ENCODE measurements around the gene RHBDL2.
"Not testable (repeated sequence)": the region's sequence is repeated elsewhere in the genome, so short reads cannot be mapped to it uniquely, and the experiment has no call there.

Gene RHBDL2, protein sequence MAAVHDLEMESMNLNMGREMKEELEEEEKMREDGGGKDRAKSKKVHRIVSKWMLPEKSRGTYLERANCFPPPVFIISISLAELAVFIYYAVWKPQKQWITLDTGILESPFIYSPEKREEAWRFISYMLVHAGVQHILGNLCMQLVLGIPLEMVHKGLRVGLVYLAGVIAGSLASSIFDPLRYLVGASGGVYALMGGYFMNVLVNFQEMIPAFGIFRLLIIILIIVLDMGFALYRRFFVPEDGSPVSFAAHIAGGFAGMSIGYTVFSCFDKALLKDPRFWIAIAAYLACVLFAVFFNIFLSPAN
- total RNA-seq: 0 to 0.13 (median 0) reads per million in 9 experiments

DNA sequence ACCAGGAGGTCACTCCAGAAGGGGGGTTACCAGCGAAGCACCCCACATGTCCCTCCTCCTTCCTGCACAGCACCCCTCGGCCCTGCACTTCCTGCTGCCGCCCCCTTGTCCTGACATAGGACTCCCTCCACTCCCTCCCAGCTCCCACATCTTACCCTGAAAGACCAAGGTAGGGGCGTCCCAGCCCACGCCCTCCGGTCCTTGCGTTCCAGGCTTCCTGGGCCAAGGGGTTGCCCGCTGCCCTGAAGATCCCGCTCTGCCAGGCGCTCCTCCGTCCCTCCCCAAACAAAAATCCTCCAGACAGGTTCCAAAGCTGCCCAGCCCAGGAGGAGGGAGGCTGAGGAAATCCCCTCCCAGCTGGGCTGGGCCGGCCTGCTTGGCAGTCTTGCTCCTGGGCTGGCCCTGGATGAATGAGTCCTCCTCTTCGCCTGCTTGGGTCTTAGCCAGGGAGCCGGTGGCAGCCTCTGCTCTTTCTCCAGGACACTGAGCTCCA is at the start of gene RHBDL2:
TSS of gene RHBDL2 (minus strand) at position 304 of the 493 bp plus-strand sequence. CDS start 22,618 bp downstream, outside the sequence.
- Mint-ChIP-seq H3K4me1 (ENCODE audit: low read depth in 2 of 2) (peaks cover 0 to 2% of the 10 kb centered on the region in 2 donors), H3K27ac (peak within 1 kb of the TSS in 1 of 2 donors; percentile 53), H3K27me3 (peaks cover 24 to 36% of the 10 kb centered on the region in 2 donors), H3K4me3 (no peak within 1 kb of the TSS), H3K36me3 (ENCODE audit: insufficient read depth) (no peaks in the 10 kb centered on the region), H3K9me3 (no peaks in the 10 kb centered on the region)
- ATAC-seq (replicated peaks): no peak
- no peak for DNase-seq

DNA sequence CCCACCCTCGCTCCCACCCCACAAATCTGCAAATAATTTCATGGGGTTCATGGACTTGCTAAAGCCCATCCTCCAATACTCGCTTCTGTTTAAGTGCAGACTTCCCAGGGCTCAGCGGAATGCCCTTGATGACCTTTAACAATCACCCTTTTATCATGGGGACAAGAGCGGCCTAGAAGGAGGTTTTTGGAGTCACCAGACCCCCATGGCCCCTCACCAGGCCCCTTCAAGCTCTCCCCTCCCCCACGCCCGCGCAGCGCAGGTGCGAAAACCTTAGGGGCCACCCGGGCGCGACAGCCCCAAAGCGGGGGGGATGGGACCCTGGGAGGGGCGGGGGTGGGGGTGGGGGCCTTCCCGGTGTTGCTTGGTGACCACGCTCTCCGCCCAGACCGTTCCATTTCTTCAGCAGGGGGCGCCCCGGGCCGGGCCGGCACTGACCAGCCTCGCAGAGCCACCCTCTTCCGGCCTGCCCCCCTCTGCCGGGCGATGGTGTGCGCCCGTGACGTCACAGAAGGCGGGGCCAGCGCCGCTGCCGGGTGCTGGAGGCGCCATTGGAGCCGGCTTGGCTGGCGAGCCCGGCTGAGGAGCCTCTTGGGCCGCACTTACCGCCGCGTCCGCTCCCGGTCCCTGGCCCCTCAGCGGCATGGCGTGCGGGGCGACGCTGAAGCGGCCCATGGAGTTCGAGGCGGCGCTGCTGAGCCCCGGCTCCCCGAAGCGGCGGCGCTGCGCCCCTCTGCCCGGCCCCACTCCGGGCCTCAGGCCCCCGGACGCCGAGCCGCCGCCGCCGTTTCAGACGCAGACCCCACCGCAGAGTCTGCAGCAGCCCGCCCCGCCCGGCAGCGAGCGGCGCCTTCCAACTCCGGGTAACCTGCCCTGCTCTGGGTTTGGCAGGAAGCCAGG is 49.4 kb upstream of the RHBDL2 start, which contains the start of gene AKIRIN1:
TSS of gene AKIRIN1 (plus strand) at position 539 of the 900 bp plus-strand sequence. CDS start at position 644, 105 bp downstream.
- H3K27ac Mint-ChIP-seq: peak within 1 kb of the TSS; percentile 89 to 94
- H3K4me1 Mint-ChIP-seq (ENCODE audit: low read depth in 2 of 2): peaks cover 27 to 37% of the 10 kb centered on the region in 2 donors
- no peaks in the 10 kb centered on the region for H3K9me3 Mint-ChIP-seq
- H3K27me3 Mint-ChIP-seq: peaks cover 6 to 8% of the 10 kb centered on the region in 2 donors
- DNase-seq (peak; percentile 91 to 95 (median 94)), ATAC-seq (replicated peaks) (peak; percentile 93)
- peak within 1 kb of the TSS; percentile 75 to 80 for H3K4me3 Mint-ChIP-seq
- H3K36me3 Mint-ChIP-seq (ENCODE audit: insufficient read depth): peaks cover 42% of the 10 kb centered on the region

DNA sequence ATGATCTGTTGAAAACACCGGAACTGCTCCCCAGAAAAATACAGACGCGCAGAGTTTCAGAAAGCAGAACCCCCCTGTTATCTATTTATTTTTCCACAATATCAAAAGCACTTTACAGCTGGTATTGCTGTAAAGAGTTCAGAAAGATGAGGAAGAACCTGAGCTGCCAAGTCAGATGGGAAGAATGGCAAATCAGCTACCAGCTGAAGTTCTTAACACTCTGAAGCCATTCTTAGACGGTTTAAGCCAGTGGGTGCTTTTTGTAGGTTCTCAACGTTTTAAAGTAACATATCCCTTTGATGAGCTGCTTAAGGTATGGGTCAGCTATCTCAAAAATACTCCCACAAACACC is 48.7 kb upstream of the RHBDL2 start:
- ATAC-seq (replicated peaks): peak; percentile 3
- no peak for DNase-seq
- peaks cover 11 to 14% of the 10 kb centered on the region in 2 donors for H3K27me3 Mint-ChIP-seq
- H3K27ac Mint-ChIP-seq: peak overlapping the region; percentile 89 to 94
- H3K36me3 Mint-ChIP-seq (ENCODE audit: insufficient read depth): peaks cover 42% of the 10 kb centered on the region
- H3K4me1 Mint-ChIP-seq (ENCODE audit: low read depth in 2 of 2): peaks cover 24 to 32% of the 10 kb centered on the region in 2 donors
- H3K9me3 Mint-ChIP-seq: no peaks in the 10 kb centered on the region
- peak overlapping the region; percentile 75 to 80 for H3K4me3 Mint-ChIP-seq

DNA sequence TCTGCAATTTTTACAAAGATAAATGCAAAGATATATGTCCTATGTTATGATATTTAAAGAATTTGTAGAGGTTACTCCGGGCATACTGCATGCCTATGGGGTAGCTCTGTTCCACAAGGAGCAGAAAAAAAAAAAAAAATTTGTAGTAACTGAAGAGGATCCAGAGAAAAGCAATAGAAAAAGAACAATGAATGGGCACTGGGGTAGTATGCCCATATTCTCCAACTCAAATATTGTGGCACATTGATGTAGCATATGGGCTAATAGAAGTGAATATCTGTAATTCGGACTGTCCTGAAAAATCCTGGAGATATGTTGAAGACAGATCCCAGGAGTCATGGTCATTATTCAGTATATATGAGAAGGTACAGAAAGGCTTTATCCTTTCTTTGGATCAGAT is 48.3 kb upstream of the RHBDL2 start:
- ATAC-seq (replicated peaks) (no peak), DNase-seq (no peak)
- peaks cover 38% of the 10 kb centered on the region for H3K36me3 Mint-ChIP-seq (ENCODE audit: insufficient read depth)
- peaks cover 12 to 17% of the 10 kb centered on the region in 2 donors for H3K27me3 Mint-ChIP-seq
- peak overlapping the region; percentile 75 to 80 for H3K4me3 Mint-ChIP-seq
- peak overlapping the region; percentile 89 to 94 for H3K27ac Mint-ChIP-seq
- no peaks in the 10 kb centered on the region for H3K9me3 Mint-ChIP-seq
- peaks cover 21 to 28% of the 10 kb centered on the region in 2 donors for H3K4me1 Mint-ChIP-seq (ENCODE audit: low read depth in 2 of 2)

DNA sequence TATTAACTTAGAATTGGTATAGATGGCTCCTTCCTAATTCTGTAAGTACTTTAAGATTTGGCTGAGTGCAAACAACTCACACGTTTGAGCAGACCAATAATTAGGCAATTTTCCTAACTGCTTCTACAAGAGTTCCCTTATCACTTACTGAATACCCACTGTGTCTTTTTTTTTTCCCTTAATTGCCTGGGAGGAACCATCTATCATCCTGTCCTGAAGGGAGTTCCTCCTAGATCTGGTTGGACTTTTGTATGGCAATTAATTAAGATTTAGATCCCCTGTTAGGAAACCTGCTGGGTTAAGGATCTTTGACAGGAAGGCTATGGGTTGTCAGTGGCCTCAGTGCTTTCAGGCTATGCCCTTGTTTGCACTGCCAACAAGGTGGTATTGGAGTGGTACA is 37.8 kb upstream of the RHBDL2 start:
- H3K27ac Mint-ChIP-seq; DNase-seq; ATAC-seq (replicated peaks); H3K9me3 Mint-ChIP-seq; H3K27me3 Mint-ChIP-seq; H3K36me3 Mint-ChIP-seq (ENCODE audit: insufficient read depth); H3K4me1 Mint-ChIP-seq (ENCODE audit: low read depth in 2 of 2); H3K4me3 Mint-ChIP-seq: not testable (repeated sequence)

DNA sequence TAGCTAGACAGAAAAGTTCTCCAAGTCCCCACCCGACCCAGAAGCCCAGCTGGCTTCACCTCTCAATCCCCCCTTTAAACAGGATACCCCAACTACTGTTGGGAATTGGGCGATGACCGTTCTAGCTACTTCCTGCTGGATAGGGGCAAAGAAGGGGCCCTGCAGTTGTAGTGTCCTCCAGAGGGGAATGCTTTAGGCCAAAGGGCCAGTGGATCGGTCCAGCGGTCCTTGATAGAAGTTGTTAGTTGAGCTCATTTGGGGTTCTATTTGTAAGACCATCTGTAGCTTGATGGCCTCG is 36.6 kb upstream of the RHBDL2 start:
- not testable (repeated sequence) for ATAC-seq (replicated peaks); H3K9me3 Mint-ChIP-seq; H3K27me3 Mint-ChIP-seq; H3K4me1 Mint-ChIP-seq (ENCODE audit: low read depth in 2 of 2); H3K27ac Mint-ChIP-seq; H3K36me3 Mint-ChIP-seq (ENCODE audit: insufficient read depth)
- peak overlapping the region in 1 of 2 donors; percentile 46 for H3K4me3 Mint-ChIP-seq
- peak in 1 of 3 experiments; percentile 10 for DNase-seq

DNA sequence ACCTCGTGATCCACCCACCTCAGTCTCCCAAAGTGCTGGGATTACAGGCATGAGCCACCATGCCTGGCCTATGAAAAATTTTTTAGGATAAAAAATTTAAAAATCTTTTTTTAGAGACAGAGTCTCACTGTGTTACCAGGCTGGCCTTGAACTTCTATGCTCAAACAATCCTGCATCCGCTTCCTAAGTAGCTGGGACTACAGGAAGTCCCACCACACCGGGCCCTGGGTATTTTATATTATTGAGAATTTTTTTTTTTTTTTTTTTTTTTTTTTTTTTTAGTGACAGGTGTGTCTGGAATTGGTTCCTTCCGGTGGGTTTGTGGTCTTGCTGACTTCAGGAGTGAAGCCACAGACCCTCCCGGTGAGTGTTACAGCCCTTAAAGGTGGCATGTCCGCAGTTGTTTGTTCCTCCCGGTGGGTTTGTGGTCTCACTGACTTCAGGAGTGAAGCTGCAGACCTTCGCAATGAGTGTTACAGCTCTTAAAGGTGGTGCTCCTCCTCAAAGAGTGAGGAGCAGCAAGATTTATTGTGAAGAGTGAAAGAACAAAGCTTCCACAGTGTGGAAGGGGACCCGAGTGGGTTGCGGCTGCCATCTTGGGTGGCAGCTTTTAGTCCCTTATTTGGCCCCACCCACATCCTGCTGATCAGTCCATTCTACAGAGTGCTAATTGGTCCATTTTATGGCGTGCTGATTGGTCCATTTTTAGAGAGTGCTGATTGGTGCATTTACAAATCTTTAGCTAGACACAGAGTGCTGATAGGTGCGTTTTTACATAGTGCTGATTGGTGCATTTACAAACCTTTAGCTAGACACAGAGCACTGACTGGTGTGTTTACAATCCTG is 36.0 kb upstream of the RHBDL2 start:
- not testable (repeated sequence) for H3K36me3 Mint-ChIP-seq (ENCODE audit: insufficient read depth); H3K27me3 Mint-ChIP-seq; H3K9me3 Mint-ChIP-seq; H3K4me1 Mint-ChIP-seq (ENCODE audit: low read depth in 2 of 2)
- ATAC-seq (replicated peaks): peak; percentile 81
- peak overlapping the region; percentile 46 to 47 for H3K4me3 Mint-ChIP-seq
- peak; percentile 53 to 54 (median 54) for DNase-seq
- H3K27ac Mint-ChIP-seq: peak overlapping the region in 1 of 2 donors; percentile 55

DNA sequence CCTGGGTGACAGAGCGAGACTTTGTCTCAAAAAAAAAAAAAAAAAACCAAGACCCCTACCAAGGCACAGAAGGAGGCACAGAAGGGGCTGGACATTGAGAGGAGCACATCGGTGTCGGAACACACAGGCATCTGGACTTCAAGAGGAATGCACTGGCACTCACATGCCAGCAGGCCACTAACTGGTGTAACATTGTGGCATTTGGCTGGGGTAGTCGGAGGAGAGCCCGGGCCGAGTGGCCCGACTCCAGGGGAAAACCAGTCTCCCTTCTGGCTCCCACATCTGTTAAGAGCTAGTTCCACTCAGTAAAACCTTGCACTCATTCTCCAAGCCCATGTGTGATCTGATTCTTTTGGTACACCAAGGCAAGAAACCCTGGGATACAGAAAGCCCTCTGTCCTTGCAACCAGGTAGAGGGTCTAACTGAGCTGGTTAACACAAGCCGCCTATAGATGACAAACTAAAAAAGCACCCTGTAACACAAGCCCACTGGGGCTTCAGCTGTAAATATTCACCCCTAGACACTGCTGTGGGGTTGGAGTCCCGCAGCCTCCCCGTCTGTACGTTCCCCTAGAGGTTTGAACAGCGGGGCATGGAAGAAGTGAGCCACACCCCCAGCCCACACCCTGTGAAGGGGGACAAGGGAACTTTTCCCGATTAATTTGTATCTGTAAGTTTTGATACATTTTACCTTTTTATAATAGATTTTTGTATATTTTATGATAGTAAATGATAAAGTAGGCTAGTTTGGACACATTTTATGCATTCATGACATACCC is 32.2 kb upstream of the RHBDL2 start:
- H3K36me3 Mint-ChIP-seq (ENCODE audit: insufficient read depth): peaks cover 9% of the 10 kb centered on the region
- H3K27me3 Mint-ChIP-seq: no peaks in the 10 kb centered on the region
- DNase-seq (no peak), ATAC-seq (replicated peaks) (no peak)
- no peak overlapping the region for H3K4me3 Mint-ChIP-seq
- H3K4me1 Mint-ChIP-seq (ENCODE audit: low read depth in 2 of 2): peaks cover 0 to 5% of the 10 kb centered on the region in 2 donors
- H3K27ac Mint-ChIP-seq: no peak overlapping the region
- no peaks in the 10 kb centered on the region for H3K9me3 Mint-ChIP-seq

DNA sequence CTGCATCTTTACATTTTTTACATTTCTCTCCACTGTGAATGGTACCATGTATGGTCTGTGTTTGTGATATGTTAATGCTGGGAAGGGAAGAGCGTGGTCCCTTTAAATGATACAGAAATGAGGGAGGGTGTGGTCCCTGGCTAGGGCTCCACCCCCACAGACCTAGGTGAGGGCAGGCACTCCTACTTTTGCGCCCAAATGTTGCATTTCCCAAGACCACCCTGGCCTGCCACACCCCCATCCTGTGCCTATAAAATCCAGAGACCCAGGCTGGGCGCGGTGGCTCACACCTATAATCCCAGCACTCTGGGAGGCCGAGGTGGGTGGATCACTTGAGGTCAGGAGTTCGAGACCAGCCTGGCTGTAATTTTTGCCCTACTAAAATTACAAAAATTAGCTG is 31.5 kb upstream of the RHBDL2 start:
- not testable (repeated sequence) for H3K27ac Mint-ChIP-seq; H3K4me3 Mint-ChIP-seq; ATAC-seq (replicated peaks); H3K27me3 Mint-ChIP-seq; H3K4me1 Mint-ChIP-seq (ENCODE audit: low read depth in 2 of 2); H3K36me3 Mint-ChIP-seq (ENCODE audit: insufficient read depth); DNase-seq; H3K9me3 Mint-ChIP-seq

DNA sequence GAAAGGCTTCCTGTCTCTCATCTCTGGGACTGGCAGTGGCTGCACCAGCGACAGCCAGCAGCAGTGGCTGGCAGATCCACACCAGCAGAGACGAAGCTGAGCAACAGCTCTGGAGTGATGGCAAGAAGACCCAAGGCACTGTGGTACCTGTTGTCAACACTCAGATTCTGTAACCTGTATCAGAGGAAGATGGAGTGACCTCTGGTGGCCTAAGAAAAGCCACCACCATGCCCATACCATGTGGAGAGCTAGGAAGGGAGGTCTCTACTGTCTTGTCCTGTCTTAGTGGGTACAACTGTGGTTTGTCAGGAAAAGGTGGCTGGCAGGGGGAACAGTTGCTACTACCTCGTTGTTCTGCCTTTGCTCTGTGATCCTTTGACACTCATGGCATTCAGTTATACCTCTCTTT is 22.5 kb upstream of the RHBDL2 start:
- no peak for DNase-seq
- Mint-ChIP-seq H3K9me3 (no peaks in the 10 kb centered on the region), H3K27me3 (no peaks in the 10 kb centered on the region), H3K4me3 (no peak overlapping the region), H3K27ac (peak overlapping the region in 1 of 2 donors; percentile 72), H3K4me1 (ENCODE audit: low read depth in 2 of 2) (peaks cover 0 to 3% of the 10 kb centered on the region in 2 donors), H3K36me3 (ENCODE audit: insufficient read depth) (peaks cover 4% of the 10 kb centered on the region)
- peak; percentile 41 for ATAC-seq (replicated peaks)

DNA sequence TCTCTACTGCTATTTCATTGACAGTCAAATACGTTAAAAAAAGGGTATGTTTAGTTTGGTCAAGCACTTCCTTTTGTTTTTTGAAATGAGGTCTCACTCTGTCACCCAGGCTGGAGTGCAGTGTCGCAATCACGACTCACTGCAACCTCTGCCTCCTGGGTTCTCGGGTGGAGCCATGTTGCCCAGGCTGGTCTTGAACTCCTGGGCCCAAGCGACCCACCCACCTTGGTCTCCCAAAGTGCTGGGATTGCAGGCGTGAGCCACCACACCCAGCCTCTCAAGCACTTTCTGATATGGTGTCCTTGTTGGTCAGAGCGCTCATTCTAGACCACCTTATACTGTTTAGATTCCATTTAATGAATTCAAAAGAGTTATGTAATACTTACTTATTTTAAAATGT is 20.9 kb upstream of the RHBDL2 start:
- no peaks in the 10 kb centered on the region for H3K9me3 Mint-ChIP-seq
- no peak for ATAC-seq (replicated peaks)
- H3K36me3 Mint-ChIP-seq (ENCODE audit: insufficient read depth): peaks cover 4% of the 10 kb centered on the region
- DNase-seq: no peak
- peaks cover 0 to 3% of the 10 kb centered on the region in 2 donors for H3K4me1 Mint-ChIP-seq (ENCODE audit: low read depth in 2 of 2)
- H3K27ac Mint-ChIP-seq: no peak overlapping the region
- H3K4me3 Mint-ChIP-seq: no peak overlapping the region
- no peaks in the 10 kb centered on the region for H3K27me3 Mint-ChIP-seq

DNA sequence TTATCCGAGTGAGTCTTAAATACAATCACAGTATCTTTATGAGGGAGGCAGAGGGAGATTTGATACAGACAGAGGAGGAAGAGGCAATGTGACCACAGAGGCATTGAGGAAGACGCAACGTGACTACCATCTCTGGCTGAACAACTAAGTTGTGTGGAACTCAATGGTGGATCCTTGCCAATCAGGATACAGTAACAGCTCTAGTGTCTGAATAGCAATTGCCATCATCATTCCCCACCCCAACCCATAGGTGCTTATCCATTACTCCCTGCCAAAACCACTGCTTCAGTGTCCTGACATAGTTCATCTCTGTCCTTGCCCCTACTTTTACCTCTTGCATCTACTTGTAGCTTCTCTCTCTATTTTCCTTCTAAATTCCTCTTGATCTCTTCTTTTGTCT is 20.5 kb upstream of the RHBDL2 start:
- no peak for DNase-seq

More for the DNA sequence above, 20.5 kb upstream of the RHBDL2 start:
- H3K4me3 Mint-ChIP-seq: no peak overlapping the region
- H3K27me3 Mint-ChIP-seq: no peaks in the 10 kb centered on the region
- H3K9me3 Mint-ChIP-seq: no peaks in the 10 kb centered on the region
- peaks cover 0 to 3% of the 10 kb centered on the region in 2 donors for H3K4me1 Mint-ChIP-seq (ENCODE audit: low read depth in 2 of 2)
- no peak overlapping the region for H3K27ac Mint-ChIP-seq
- peaks cover 4% of the 10 kb centered on the region for H3K36me3 Mint-ChIP-seq (ENCODE audit: insufficient read depth)
- ATAC-seq (replicated peaks): no peak
